ENCODE results near the gene TCF4. TPM values are rescaled to one million over a fixed set of nuclear protein-coding genes. Genes with fewer than 3 reads are reported as not detected.

The TCF4 gene
- total RNA-seq, 1 donor from 2014 or later, result 459 TPM

DNA sequence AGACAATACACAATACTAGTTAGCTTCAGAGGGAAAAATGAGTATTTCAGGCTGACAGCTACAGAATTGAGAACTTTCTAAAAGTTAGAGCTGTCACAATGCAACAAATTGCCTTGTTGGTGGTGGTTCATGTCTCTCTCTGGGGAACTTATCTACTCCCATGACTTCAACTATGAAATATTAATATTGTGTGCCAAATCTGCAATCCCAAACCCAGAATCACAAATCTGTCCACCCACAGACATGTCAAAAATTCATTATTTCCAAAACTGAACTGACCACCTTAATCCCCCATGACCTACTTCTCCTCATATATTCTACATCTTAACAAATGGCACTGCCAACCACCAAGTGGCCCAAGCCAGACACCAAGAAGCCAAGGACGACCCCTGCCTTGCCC is 143.5 kb downstream of the TCF4 start:
- DNase-seq (ENCODE audit: low read depth in 2 of 2), result no peak

DNA sequence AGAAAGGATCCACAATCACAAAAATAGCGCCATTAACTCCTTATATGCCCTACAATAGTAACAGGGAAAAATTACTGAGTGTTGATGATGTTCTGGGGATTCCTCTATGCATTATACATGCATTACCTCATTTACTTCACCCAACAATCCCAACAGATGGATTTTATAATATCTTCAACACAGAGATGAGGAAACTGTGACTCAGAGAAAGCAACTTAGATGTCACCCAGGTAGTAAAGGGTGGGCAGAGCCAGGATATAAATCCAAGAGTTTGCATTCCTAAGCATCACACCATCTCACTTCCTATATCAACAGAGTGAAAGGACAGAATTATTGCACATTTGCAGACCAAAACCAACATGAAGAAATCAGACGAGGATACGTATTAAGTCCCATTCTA is 144.2 kb downstream of the TCF4 start:
- no peak for DNase-seq (ENCODE audit: low read depth in 2 of 2)

GRCh38 chr18:55442561-55442960 is 145.4 kb downstream of the TCF4 start:
- no peak for DNase-seq (ENCODE audit: low read depth in 2 of 2)

DNA sequence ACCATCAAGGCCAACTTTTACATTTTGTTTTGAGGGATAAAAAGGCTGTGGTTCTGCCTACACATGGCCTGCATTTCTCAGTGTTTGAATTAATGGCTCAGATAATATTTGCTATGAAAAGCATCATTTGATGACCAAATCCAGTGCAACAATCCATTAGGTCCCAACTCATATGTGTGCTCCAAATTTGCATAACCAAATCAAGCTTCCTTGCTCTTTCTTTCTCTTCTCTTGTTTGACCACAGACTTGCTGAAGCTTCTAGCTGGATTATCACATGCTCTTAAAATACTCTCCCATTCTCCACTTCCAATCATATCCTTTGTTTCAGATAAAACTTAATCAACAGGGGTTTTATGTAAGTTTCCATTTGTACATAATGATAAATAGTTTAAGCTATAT is 147.0 kb downstream of the TCF4 start:
- no peak for DNase-seq (ENCODE audit: low read depth in 2 of 2)

DNA sequence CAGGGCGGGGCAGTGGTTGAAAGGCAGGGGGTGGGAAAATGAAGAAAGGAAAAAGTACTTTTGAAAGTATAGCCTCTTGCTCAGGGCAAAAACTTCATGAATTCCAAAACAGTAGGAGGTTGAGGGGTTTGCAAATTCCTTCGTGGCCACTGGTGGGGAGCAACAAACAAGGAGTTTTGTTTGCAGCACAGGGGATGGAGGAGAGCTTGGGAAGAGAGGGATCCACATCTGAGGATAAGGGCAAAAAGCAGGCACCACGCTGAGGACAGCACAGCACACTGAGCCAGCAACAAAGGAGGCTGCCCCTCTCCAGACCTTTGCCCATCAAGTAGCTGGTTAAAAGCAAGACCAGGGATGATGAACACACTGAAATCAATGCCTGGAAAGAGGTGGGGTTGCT is 148.9 kb downstream of the TCF4 start:
- no peak for DNase-seq (ENCODE audit: low read depth in 2 of 2)

GRCh38 chr18:55435592-55435991 is 152.4 kb downstream of the TCF4 start:
- no peak for DNase-seq (ENCODE audit: low read depth in 2 of 2)

DNA sequence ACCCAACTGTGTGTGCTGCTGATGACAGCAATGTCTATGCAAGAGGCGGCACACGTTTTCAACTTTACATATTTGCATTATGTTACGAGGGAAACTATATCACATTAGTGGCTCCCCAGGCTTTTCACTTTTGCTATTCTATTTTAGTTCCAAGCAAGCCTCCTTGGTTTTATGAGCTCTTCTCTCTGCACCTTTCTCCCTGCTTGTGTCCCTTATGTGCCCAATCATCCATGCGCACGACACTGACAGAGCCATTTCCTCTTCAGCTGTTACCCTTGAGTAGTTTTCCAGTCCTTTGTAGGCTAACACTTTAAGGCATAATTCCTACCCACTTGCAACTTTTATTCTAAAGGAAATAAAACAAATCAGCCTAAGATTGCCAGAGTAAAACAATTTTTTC is 154.3 kb downstream of the TCF4 start:
- DNase-seq (ENCODE audit: low read depth in 2 of 2), result no peak

DNA sequence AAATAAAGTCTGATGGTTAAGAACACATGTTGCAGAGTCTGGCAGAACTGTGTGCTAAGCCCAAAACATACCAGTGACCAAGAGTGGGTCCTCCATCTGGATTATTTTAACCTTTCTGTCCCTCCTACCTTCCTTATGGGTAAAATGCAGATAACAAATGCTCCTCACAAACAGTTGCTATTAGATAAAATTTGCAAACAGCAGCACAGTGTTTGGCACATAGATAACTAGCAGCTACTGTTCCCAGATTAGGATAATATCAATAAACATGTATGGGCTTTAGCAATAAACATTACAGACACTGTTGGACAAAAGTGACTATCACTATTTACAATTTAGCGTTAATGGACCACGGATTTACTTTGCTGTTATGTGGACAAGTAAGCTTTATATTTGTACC is 154.9 kb downstream of the TCF4 start:
- no peak for DNase-seq (ENCODE audit: low read depth in 2 of 2)

- no peak for DNase-seq (ENCODE audit: low read depth in 2 of 2)
These were observed 155.5 kb downstream of the TCF4 start for GRCh38 chr18:55432307-55433040.

DNA sequence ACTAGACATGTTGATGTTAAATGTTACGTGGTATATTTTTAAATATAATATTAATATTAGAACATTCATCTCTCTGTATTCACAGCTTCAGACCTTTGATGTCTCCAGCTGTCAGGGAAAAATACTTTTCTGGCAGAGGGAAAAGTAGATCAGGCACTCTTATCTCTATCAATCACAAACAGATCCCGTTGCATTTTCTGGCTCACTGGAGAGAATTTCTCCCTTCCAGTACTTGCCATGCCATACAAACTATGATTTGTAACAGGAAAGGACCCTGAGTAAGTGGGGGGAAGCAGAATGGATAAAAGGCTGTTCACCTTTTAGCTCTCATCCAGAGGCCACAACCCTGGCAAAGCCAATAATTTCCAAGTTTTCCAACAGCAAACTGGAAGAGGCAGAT is 158.0 kb downstream of the TCF4 start:
- DNase-seq (ENCODE audit: low read depth in 2 of 2), result peak; percentile 52 to 88

DNA sequence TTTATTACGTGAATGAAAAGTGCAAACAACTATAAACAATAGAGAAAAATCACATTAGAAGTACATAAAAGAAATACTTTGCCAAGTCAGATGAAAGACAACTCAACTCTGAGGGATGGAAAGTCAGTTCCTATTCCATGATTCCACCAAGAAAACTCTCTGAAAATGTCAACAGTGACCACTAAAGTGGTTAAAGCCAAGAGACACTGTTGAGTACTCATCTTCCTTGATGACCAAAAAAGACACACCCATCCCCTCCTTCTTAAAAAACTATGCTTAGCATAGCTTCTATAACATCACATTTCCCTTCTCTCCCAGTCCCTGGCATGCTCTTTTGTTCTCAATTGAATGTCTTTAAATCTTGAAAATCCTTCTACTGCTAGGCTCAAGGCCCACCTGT is 160.0 kb downstream of the TCF4 start:
- DNase-seq (ENCODE audit: low read depth in 2 of 2), result no peak

DNA sequence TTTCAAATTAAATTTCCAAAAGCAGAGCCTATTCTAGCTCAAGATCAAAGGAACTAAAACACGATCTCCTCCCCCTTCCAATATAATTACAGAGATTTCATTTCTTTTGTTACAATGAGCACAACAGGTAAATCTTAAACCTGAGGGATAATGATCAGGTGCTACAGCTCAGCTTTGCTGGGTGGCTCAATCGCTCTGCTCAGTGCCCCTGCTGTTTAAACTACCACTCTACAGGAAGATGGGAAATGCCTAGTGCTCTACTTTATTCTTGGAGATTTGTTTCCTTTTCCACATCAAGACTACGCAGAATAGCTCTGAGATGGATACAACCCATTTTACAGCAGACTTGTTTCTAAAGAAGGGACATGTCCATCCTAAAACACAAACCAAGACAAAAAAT is 162.3 kb downstream of the TCF4 start:
- DNase-seq (ENCODE audit: low read depth in 2 of 2), result no peak

DNA sequence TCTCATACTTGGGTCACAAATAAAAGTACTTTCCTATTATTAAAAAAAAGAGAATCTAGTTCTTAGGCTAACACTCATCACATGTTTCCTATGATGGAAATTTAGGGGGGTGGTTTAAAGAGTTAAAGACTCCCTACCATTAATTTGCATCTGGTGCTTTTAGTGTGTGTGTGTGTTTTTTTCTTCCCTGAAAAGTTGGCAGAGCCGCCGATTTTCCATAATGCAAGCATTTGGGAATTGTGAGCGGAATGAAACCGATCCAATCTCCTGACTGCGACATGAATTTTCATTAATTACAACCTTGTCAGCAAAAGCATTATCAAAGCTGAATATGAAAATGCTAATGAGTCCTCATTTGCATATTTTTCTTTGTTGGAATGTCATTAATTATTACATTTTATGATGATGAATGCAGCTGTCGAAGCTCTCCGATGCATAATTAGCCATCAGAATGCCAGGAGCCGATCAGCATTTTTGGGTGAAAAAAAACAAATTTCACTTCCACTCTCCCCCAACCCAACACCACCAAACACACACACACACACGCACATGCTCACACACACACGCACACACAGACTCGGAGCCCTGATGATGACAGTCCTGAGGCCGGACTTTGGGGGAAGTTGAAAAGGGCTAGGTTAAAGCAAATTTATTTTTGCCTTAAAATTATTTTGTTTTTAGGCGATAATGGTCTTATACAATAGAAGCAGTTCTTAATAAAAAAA is 165.4 kb downstream of the TCF4 start:
- DNase-seq (ENCODE audit: low read depth in 2 of 2), result peak; percentile 86 to 97

GRCh38 chr18:55421615-55422419 is 166.2 kb downstream of the TCF4 start:
- peak in 1 of 2 donors; percentile 47 for DNase-seq (ENCODE audit: low read depth in 2 of 2)

DNA sequence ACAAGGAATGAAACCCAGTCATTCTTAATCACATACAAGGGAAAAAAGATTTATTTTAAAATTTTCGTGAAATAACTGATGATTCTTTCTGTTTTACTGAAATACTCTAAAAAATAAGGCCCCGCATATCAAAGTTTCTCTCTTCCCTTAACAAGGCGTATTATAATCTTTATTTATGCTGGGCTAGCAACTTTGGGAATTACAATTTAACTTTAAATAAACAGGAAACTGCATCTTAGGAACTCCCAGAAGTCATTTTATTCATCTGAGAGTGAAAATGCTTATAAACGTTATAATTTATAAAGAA is 166.7 kb downstream of the TCF4 start:
- no peak for DNase-seq (ENCODE audit: low read depth in 2 of 2)

DNA sequence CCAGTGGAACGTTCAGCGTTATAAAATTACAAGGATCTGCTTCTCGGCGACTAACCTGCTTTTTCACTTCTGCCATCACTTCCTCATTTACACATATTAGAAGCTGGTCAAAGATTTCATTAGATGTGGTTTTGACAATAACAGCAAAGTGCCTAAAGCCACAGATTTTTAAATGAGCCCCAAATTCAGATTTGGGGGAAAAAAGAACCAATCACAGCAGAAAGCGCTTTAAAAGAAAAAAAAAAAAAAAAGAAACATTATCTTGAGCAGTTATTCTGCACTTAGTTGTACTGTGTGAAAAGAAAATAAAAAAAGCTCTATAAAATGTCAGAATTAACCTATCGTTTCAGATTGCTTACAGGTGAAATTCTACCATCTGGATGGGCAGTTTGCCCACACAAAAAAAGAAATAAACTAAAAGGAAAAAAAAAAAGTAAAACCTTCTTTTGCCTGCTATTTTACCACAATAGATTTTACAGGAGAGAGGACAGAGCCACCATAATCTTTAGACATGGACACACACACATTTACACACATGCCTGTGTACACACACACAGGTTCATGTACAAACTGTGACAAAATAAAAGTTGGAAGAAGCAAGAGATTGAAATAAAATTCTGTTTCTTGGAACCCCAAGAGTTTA is 167.2 kb downstream of the TCF4 start:
- peak in 1 of 2 donors; percentile 28 for DNase-seq (ENCODE audit: low read depth in 2 of 2)

- DNase-seq (ENCODE audit: low read depth in 2 of 2), result peak; percentile 52 to 67
These were observed 167.9 kb downstream of the TCF4 start for GRCh38 chr18:55419947-55420664.

DNA sequence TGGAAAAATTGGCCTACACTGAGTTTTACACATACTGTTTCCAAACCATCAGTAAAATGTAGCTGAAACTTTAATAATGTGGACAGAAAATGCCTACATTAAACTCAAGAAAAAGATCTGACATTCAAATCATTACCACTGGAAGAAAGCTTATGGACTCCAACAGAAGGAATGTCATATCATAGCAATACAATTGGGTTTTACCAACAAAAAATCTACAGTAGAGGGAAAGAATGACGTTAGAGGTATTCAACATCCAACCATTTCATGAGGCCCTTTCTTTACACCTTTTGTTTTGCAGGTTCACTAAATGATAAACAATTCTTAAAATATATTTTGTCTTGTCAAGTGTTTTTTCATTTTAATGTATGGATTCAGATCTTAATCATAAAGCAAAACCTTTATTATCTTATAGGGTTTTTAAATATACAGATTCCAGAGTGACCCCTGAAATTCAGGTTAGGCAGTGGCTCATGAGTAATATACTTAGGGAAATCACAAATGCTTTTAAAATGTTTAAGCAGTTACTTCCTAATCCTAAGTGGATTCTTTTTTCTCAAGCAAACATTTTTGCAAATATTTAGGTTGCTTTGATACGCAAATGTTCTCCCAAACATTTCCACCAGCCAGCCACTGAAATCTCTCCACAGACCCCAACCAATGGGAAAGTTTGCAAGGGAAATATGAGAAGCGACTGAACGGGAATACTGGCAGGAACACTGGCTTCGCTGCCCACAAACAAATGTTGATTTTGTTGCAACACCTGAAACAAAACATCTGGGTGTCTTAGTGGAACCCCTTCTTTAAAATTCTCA is 168.7 kb downstream of the TCF4 start:
- DNase-seq (ENCODE audit: low read depth in 2 of 2), result peak; percentile 53 to 66

GRCh38 chr18:55418439-55418838 is 169.6 kb downstream of the TCF4 start:
- DNase-seq (ENCODE audit: low read depth in 2 of 2), result no peak

GRCh38 chr18:55416791-55417190 is 171.2 kb downstream of the TCF4 start:
- DNase-seq (ENCODE audit: low read depth in 2 of 2), result no peak

All from dermis microvascular lymphatic vessel endothelial cell (primary cell).